GM12878 (cell line): ENCODE measurements around the gene CAMKMT.

Experiments
- ATF3 ChIP-seq: IDR thresholded peaks from 2 replicates; pipeline ENCODE4 v1.6.1; 2011; ENCODE audit warnings: low read depth, mild to moderate bottlenecking, low read length, moderate library complexity, borderline replicate concordance; ENCODE audit errors: extremely low read depth
- ATF7 ChIP-seq: fragments of 450-650 bp; IDR thresholded peaks from 2 replicates; pipeline ENCODE4 v1.6.1; 2016; ENCODE audit warnings: low read depth, mild to moderate bottlenecking
- BHLHE40 ChIP-seq, 2 experiments: fragments of 450-650 bp in 1 of 2; IDR thresholded peaks; 2 replicates each; pipeline ENCODE4 v1.6.1; 2011 to 2017; ENCODE audit warnings: low read depth in 2 of 2, borderline replicate concordance in 1 of 2, improper control_type of control experiment in 1 of 2, low read length in 1 of 2, mild to moderate bottlenecking in 1 of 2
- EP300 ChIP-seq, 2 experiments: fragments of 150-350 bp in 1 of 2; IDR thresholded peaks; 2 replicates each; pipeline ENCODE4 v1.6.1; 2011 to 2012; ENCODE audit warnings: low read depth in 2 of 2, low read length in 2 of 2, borderline replicate concordance in 1 of 2, improper control_type of control experiment in 1 of 2, inconsistent platforms in 1 of 2; ENCODE audit not compliant: control insufficient read depth in 1 of 2
- HDAC6 ChIP-seq: fragments of 200-600 bp; sonication (generic); IDR thresholded peaks from one replicate; pipeline ENCODE4 v1.8.0; 2017; ENCODE audit warnings: antibody characterized with exemption; ENCODE audit not compliant: unreplicated experiment
- JUND ChIP-seq: IDR thresholded peaks from 2 replicates; pipeline ENCODE4 v1.6.1; 2012; ENCODE audit warnings: low read depth, mild to moderate bottlenecking, low read length, improper control_type of control experiment, moderate library complexity
- MAX ChIP-seq: IDR thresholded peaks from 2 replicates; pipeline ENCODE4 v1.6.1; 2012; ENCODE audit warnings: low read depth, low read length, improper control_type of control experiment
- MTA2 ChIP-seq: fragments of 450-650 bp; IDR thresholded peaks from 2 replicates; pipeline ENCODE4 v1.6.1; 2016; ENCODE audit warnings: low read depth, mild to moderate bottlenecking, moderate library complexity
- POLR2A ChIP-seq: IDR thresholded peaks from 2 replicates; pipeline ENCODE4 v1.6.1; 2011; ENCODE audit warnings: low read depth, mild to moderate bottlenecking, low read length
- RFX5 ChIP-seq: IDR thresholded peaks from 2 replicates; pipeline ENCODE4 v1.6.1; 2011; ENCODE audit warnings: low read depth, low read length, improper control_type of control experiment
- TF ChIP-seq, protein P1 (sequence below), 3 experiments: IDR thresholded peaks in 2 of 3; conservative IDR thresholded peaks in 1 of 3; 2 replicates each; pipeline ENCODE4 v1.5.1; 2011; ENCODE audit warnings: low read depth in 3 of 3, low read length in 3 of 3, mild to moderate bottlenecking in 3 of 3, control low read depth in 2 of 3, moderate library complexity in 2 of 3, inconsistent platforms in 1 of 3, mixed read lengths in 1 of 3; ENCODE audit not compliant: control insufficient read depth in 2 of 3, insufficient read depth in 1 of 3; ENCODE audit errors: extremely low read depth in 1 of 3
- TF ChIP-seq, protein P2 (sequence below): fragments of 150-350 bp; IDR thresholded peaks from 2 replicates; pipeline ENCODE4 v1.6.1; 2016; ENCODE audit warnings: low read depth, low read length

GRCh38 chr2:44615950-44616518 is 254.3 kb downstream of the CAMKMT start:
- TF ChIP-seq RFX5 (no peak), HDAC6 (no peak), JUND (no peak), EP300 (IDR thresholded peaks at IDR 0.05; ENCODE audit: borderline replicate concordance in 1 of 2, control insufficient read depth in 1 of 2, low read depth in 2 of 2, low read length in 2 of 2) (no peak), POLR2A (no peak), ATF3 (no peak), MAX (no peak), BHLHE40 (IDR thresholded peaks at IDR 0.05; ENCODE audit: borderline replicate concordance in 1 of 2, low read depth in 2 of 2, low read length in 1 of 2) (no peak), MTA2 (no peak), ATF7 (no peak)
- TF ChIP-seq, protein P1, sequence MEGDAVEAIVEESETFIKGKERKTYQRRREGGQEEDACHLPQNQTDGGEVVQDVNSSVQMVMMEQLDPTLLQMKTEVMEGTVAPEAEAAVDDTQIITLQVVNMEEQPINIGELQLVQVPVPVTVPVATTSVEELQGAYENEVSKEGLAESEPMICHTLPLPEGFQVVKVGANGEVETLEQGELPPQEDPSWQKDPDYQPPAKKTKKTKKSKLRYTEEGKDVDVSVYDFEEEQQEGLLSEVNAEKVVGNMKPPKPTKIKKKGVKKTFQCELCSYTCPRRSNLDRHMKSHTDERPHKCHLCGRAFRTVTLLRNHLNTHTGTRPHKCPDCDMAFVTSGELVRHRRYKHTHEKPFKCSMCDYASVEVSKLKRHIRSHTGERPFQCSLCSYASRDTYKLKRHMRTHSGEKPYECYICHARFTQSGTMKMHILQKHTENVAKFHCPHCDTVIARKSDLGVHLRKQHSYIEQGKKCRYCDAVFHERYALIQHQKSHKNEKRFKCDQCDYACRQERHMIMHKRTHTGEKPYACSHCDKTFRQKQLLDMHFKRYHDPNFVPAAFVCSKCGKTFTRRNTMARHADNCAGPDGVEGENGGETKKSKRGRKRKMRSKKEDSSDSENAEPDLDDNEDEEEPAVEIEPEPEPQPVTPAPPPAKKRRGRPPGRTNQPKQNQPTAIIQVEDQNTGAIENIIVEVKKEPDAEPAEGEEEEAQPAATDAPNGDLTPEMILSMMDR (IDR thresholded peaks at IDR 0.05 in 2 of 3, conservative IDR thresholded peaks at IDR 0.05 in 1 of 3; ENCODE audit: control insufficient read depth in 2 of 3, extremely low read depth in 1 of 3, insufficient read depth in 1 of 3, low read depth in 3 of 3, low read length in 3 of 3) = peak in 1 of 3 experiments; percentile 29; a peak in 2 of 6 replicates
- TF ChIP-seq, protein P2, sequence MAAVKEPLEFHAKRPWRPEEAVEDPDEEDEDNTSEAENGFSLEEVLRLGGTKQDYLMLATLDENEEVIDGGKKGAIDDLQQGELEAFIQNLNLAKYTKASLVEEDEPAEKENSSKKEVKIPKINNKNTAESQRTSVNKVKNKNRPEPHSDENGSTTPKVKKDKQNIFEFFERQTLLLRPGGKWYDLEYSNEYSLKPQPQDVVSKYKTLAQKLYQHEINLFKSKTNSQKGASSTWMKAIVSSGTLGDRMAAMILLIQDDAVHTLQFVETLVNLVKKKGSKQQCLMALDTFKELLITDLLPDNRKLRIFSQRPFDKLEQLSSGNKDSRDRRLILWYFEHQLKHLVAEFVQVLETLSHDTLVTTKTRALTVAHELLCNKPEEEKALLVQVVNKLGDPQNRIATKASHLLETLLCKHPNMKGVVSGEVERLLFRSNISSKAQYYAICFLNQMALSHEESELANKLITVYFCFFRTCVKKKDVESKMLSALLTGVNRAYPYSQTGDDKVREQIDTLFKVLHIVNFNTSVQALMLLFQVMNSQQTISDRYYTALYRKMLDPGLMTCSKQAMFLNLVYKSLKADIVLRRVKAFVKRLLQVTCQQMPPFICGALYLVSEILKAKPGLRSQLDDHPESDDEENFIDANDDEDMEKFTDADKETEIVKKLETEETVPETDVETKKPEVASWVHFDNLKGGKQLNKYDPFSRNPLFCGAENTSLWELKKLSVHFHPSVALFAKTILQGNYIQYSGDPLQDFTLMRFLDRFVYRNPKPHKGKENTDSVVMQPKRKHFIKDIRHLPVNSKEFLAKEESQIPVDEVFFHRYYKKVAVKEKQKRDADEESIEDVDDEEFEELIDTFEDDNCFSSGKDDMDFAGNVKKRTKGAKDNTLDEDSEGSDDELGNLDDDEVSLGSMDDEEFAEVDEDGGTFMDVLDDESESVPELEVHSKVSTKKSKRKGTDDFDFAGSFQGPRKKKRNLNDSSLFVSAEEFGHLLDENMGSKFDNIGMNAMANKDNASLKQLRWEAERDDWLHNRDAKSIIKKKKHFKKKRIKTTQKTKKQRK = no peak
